IMR-90 (cell line): ENCODE data around the gene SLC9A9. TPM values are rescaled to one million over a fixed set of nuclear protein-coding genes. Genes with fewer than 3 reads are reported as not detected.

ENCODE experiments used
- ATAC-seq: fragments of 200-7000 bp; cut with Tn5 transposase; 2 replicates; pipeline ENCODE4 v1.9.1; 2020; ENCODE audit warnings: low read depth, mild to moderate bottlenecking, moderate library complexity
- BruUV-seq: library from RNA; stranded (reverse); fragments of 400-500 nt; replicated peaks from 2 replicates; lab custom pipeline; 2021; lab: Mats Ljungman, UMichigan
- CTCF ChIA-PET: fragments of 300-600 bp; formaldehyde crosslinking; extraction: SDS; loops from one replicate; lab custom pipeline; 2021; ENCODE audit warnings: antibody characterized with exemption; lab: Yijun Ruan, JAX
- POLR2A ChIA-PET: fragments of 300-600 bp; sonication (Branson Sonifier 250); formaldehyde crosslinking; loops from one replicate; lab custom pipeline; 2022; ENCODE audit warnings: antibody characterized with exemption; ENCODE audit not compliant: unreplicated experiment; lab: Charles Lee
- DNase-seq: peaks from one replicate; pipeline ENCODE4 v3.0.0; 2013
- H2AFZ ChIP-seq: replicated peaks from 2 replicates; pipeline ENCODE3; 2013; ENCODE audit warnings: low read length, mild to moderate bottlenecking; ENCODE audit not compliant: poor library complexity
- H2AK5ac ChIP-seq: 2 replicates; pipeline ENCODE4 v1.6.1; 2013; ENCODE audit warnings: low read depth, low read length, inconsistent platforms
- H2AK9ac ChIP-seq: replicated peaks from 2 replicates; pipeline ENCODE3; 2013; ENCODE audit warnings: mild to moderate bottlenecking, low read depth, low read length, moderate library complexity; ENCODE audit not compliant: poor library complexity
- H2BK120ac ChIP-seq: 2 replicates; pipeline ENCODE4 v1.6.1; 2013; ENCODE audit warnings: low read depth, low read length, inconsistent platforms
- H2BK15ac ChIP-seq: 3 replicates; pipeline ENCODE4 v1.6.1; 2013; ENCODE audit warnings: low read depth, low read length, inconsistent platforms
- H2BK20ac ChIP-seq: 2 replicates; pipeline ENCODE4 v1.6.1; 2013; ENCODE audit warnings: low read depth, mild to moderate bottlenecking, inconsistent platforms, low read length, moderate library complexity
- H2BK5ac ChIP-seq: 2 replicates; pipeline ENCODE4 v1.6.1; 2013; ENCODE audit warnings: mild to moderate bottlenecking, low read depth, low read length, inconsistent platforms; ENCODE audit not compliant: poor library complexity, severe bottlenecking
- H3K14ac ChIP-seq: replicated peaks from 2 replicates; pipeline ENCODE4 v1.6.1; 2013; ENCODE audit warnings: low read depth, low read length, inconsistent platforms
- H3K18ac ChIP-seq: 2 replicates; pipeline ENCODE4 v1.6.1; 2013; ENCODE audit warnings: low read depth, low read length, control low read depth
- H3K23ac ChIP-seq: 2 replicates; pipeline ENCODE4 v1.6.1; 2013; ENCODE audit warnings: low read depth, low read length, inconsistent platforms
- H3K27ac ChIP-seq: 2 replicates; pipeline ENCODE4 v1.5.1; 2013; ENCODE audit warnings: mild to moderate bottlenecking, control low read depth, low read length; ENCODE audit not compliant: insufficient read depth
- H3K27me3 ChIP-seq: 2 replicates; pipeline ENCODE4 v1.6.1; 2013; ENCODE audit warnings: low read length; ENCODE audit not compliant: control insufficient read depth, insufficient read depth
- H3K36me3 ChIP-seq: 2 replicates; pipeline ENCODE4 v1.6.1; 2013; ENCODE audit warnings: low read length, mixed read lengths; ENCODE audit not compliant: control insufficient read depth, insufficient read depth
- H3K4ac ChIP-seq: 2 replicates; pipeline ENCODE4 v1.6.1; 2013; ENCODE audit warnings: low read depth, low read length, inconsistent platforms
- H3K4me1 ChIP-seq: 2 replicates; pipeline ENCODE4 v1.6.1; 2013; ENCODE audit warnings: low read length, mixed read lengths; ENCODE audit not compliant: control insufficient read depth, insufficient read depth
- H3K4me2 ChIP-seq: 2 replicates; pipeline ENCODE4 v1.6.1; 2013; ENCODE audit warnings: low read depth, mild to moderate bottlenecking, control low read depth, low read length, moderate library complexity
- H3K4me3 ChIP-seq: 2 replicates; pipeline ENCODE4 v1.5.1; 2013; ENCODE audit warnings: low read depth, mild to moderate bottlenecking, control low read depth, low read length, moderate library complexity; ENCODE audit not compliant: insufficient read depth
- H3K56ac ChIP-seq: 2 replicates; pipeline ENCODE4 v1.6.1; 2013; ENCODE audit warnings: low read length, inconsistent platforms; ENCODE audit not compliant: insufficient read depth; ENCODE audit errors: extremely low read depth
- H3K79me1 ChIP-seq, 2 experiments: 2 replicates each; pipeline ENCODE4 v1.6.1; 2013; ENCODE audit warnings: low read length in 2 of 2, inconsistent platforms in 1 of 2, low read depth in 1 of 2
- H3K9ac ChIP-seq: 2 replicates; pipeline ENCODE4 v1.6.1; 2013; ENCODE audit warnings: low read depth, low read length, control low read depth
- H3K9me1 ChIP-seq: 2 replicates; pipeline ENCODE4 v1.6.1; 2013; ENCODE audit warnings: low read length, inconsistent platforms; ENCODE audit not compliant: insufficient read depth
- H3K9me3 ChIP-seq: 2 replicates; pipeline ENCODE4 v1.6.1; 2013; ENCODE audit warnings: low read length; ENCODE audit not compliant: control insufficient read depth, insufficient read depth
- H4K20me1 ChIP-seq: 2 replicates; pipeline ENCODE4 v1.6.1; 2013; ENCODE audit warnings: low read length, inconsistent platforms; ENCODE audit not compliant: insufficient read depth
- H4K5ac ChIP-seq: 2 replicates; pipeline ENCODE4 v1.6.1; 2013; ENCODE audit warnings: mild to moderate bottlenecking, low read depth, low read length, control low read depth
- H4K8ac ChIP-seq, 2 experiments: 2 replicates each; pipeline ENCODE4 v1.6.1; 2013; ENCODE audit warnings: low read depth in 2 of 2, low read length in 2 of 2, control low read depth in 1 of 2, inconsistent platforms in 1 of 2
- H4K91ac ChIP-seq: 2 replicates; pipeline ENCODE4 v1.6.1; 2013; ENCODE audit warnings: low read depth, low read length, inconsistent platforms; ENCODE audit not compliant: insufficient read depth
- POLR2A ChIP-seq: IDR thresholded peaks from 2 replicates; pipeline ENCODE4 v1.6.1; 2012; ENCODE audit warnings: mild to moderate bottlenecking, low read depth, low read length
- RAD21 ChIP-seq: IDR thresholded peaks from 2 replicates; pipeline ENCODE4 v1.6.1; 2012; ENCODE audit warnings: low read length, improper control_type of control experiment
- WGBS, 2 experiments: methylation state at CpG; one replicate each; pipeline versions ENCODE4 v1.1.5 to v1.1.7; 2013; ENCODE audit warnings: missing lambda C conversion rate in 2 of 2; ENCODE audit not compliant: insufficient read length in 1 of 2; ENCODE audit errors: extremely low coverage in 2 of 2; 5-methylcytosine and 5-hydroxymethylcytosine counted together
- dilution Hi-C: fragments of 300-500 bp; cut with HindIII; formaldehyde crosslinking; loops from one replicate; pipeline ENCODE4 v1.14.3; 2018; ENCODE audit warnings: low sequenced_read_pairs; ENCODE audit not compliant: unreplicated experiment
- in situ Hi-C: fragments of 300-500 bp; cut with MboI; formaldehyde crosslinking; loops from 3 replicates; pipeline ENCODE4 v1.14.3; 2019; ENCODE audit warnings: low sequenced_read_pairs, inconsistent platforms, mixed read lengths
- intact Hi-C: fragments of 100-400 bp; cut with micrococcal nuclease; formaldehyde crosslinking; loops from 2 replicates; pipeline ENCODE4 v1.10.0; 2022
- polyA plus RNA-seq, 3 experiments: library from polyadenylated mRNA; depleted of rRNA; stranded (reverse); fragments of >200 nt; gene quantifications; 2 replicates each; pipeline ENCODE4 v1.2.3, GENCODE V29; 2012; ENCODE audit warnings: low replicate concordance in 1 of 3
- total RNA-seq: library from RNA; depleted of rRNA; stranded (reverse); fragments of >200 nt; gene quantifications from 2 replicates; pipeline ENCODE4 v1.2.3, GENCODE V29; 2012

The SLC9A9 gene
- total and polyA plus RNA-seq, 2 of the 4 experiments (the other 2 are of a cell fraction), result 1.4 to 2.3 TPM

- no peak overlapping the region for H3K9ac ChIP-seq
- H3K18ac ChIP-seq, result no peak overlapping the region
- H3K9me1 ChIP-seq, result no peaks in the 10 kb centered on the region
- BruUV-seq, result no TSS peak
- no peak overlapping the region for H4K91ac ChIP-seq
- H3K36me3 ChIP-seq, result no peaks in the 10 kb centered on the region
- intact Hi-C loops, result no loop called here
- no peak overlapping the region for H3K27ac ChIP-seq
- no peak overlapping the region for H2AK5ac ChIP-seq
- no peak overlapping the region for H3K4me2 ChIP-seq
- no peaks in the 10 kb centered on the region for H4K20me1 ChIP-seq
- no peak overlapping the region for H2AK9ac ChIP-seq
- 0 out of 2 replicates have a peak, but pooled peaks cover 2% of the 10 kb centered on the region for H3K4me1 ChIP-seq
- DNase-seq, result no peak
- H2BK20ac ChIP-seq, result no peak overlapping the region
- ChIA-PET POLR2A (no interaction called here), CTCF (no interaction called here)
- H3K4ac ChIP-seq, result no peak overlapping the region
- H3K27me3 ChIP-seq, result no peaks in the 10 kb centered on the region
- ATAC-seq, result no peak
- TF ChIP-seq POLR2A, result no peak
- TF ChIP-seq RAD21, result no peak
- in situ Hi-C loops, result no loop called here
- no peak overlapping the region for H2BK120ac ChIP-seq
- H3K79me1 ChIP-seq, result no peaks in the 10 kb centered on the region
- no peak overlapping the region for H2BK5ac ChIP-seq
- no peak overlapping the region for H3K14ac ChIP-seq
- H4K5ac ChIP-seq, result no peak overlapping the region
- dilution Hi-C loops, result no loop called here
- no peak overlapping the region for H2BK15ac ChIP-seq
- H3K56ac ChIP-seq, result no peak overlapping the region
- H3K9me3 ChIP-seq, result no peaks in the 10 kb centered on the region
- no peak overlapping the region for H4K8ac ChIP-seq
- no peak overlapping the region for H3K4me3 ChIP-seq
- no peak overlapping the region for H2AFZ ChIP-seq
- H3K23ac ChIP-seq, result no peak overlapping the region
- no CpG with 5 or more reads among the region's 1 CpG for WGBS, 2 experiments
These were observed 420.0 kb downstream of the SLC9A9 start for GRCh38 chr3:143428294-143428693.
